ENCODE results near the gene PKP2. TPM values are rescaled to one million over a fixed set of nuclear protein-coding genes. Genes with fewer than 3 reads are reported as not detected.

The PKP2 gene
- total and polyA plus RNA-seq, 2 of the 8 experiments (the other 6 are each of a cell fraction or from before 2014, with no cell fraction given), result 9.6 to 44.8 TPM

DNA sequence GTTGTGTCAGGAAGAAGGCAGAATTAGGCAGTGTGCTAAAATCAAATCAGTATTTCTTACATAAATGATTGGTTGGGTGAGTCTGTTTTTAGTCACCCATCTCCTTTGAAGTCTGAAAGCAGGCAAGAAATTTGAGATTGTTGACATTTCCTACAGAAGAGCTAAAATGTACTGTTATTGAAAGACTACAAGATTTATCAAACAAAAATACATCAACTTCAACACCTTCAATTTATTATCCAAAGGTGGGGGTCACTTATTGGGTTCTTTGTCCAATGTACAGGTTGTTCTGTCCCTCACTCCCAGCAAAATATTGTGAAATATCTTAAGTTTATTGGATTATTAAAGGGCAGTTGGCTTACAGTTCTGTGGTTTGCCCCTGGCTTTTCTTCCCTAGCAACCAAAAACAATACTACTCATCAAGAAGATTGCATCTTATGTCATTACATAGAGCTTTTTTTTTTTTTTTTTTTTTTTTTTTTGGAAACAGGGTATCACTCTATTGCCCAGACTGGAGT is 20.6 kb upstream of the PKP2 start (continued):
- TF ChIP-seq RNF2 (IDR thresholded peaks at IDR 0.05; ENCODE audit: borderline replicate concordance, low read depth, low read length, missing control alignments, poor library complexity, severe bottlenecking) (no peak), KDM4A (IDR thresholded peaks at IDR 0.05; ENCODE audit: low read depth, low read length, severe bottlenecking) (no peak), ZNF274 (IDR thresholded peaks at IDR 0.05; ENCODE audit: borderline replicate concordance, extremely low read depth, low read length) (no peak)
- TF ChIP-seq, protein P1, sequence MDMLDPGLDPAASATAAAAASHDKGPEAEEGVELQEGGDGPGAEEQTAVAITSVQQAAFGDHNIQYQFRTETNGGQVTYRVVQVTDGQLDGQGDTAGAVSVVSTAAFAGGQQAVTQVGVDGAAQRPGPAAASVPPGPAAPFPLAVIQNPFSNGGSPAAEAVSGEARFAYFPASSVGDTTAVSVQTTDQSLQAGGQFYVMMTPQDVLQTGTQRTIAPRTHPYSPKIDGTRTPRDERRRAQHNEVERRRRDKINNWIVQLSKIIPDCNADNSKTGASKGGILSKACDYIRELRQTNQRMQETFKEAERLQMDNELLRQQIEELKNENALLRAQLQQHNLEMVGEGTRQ (IDR thresholded peaks at IDR 0.05; ENCODE audit: low read length), result no peak
